HG02943 (cell line): ENCODE results near the gene CENPB.
"Not testable (repeated sequence)": the region's sequence is repeated elsewhere in the genome, so short reads cannot be mapped to it uniquely, and the experiment has no call there.

Experiments
- ATAC-seq: cut with Tn5 transposase; IDR thresholded peaks from one replicate; pipeline ENCODE4 v1.9.1; 2021; ENCODE audit warnings: mild to moderate bottlenecking, low read depth, moderate library complexity; ENCODE audit not compliant: unreplicated experiment

The CENPB gene

GRCh38 chr20:3794701-3795420, 8.3 kb upstream of the CENPB start:
- no peak for ATAC-seq

GRCh38 chr20:3794168-3794567, 7.6 kb upstream of the CENPB start:
- ATAC-seq, result not testable (repeated sequence)

GRCh38 chr20:3789201-3789600, 2.7 kb upstream of the CENPB start:
- ATAC-seq, result not testable (repeated sequence)

GRCh38 chr20:3788685-3789155, 2.2 kb upstream of the CENPB start:
- no peak for ATAC-seq

GRCh38 chr20:3787324-3788014, 929 bp upstream of the CENPB start:
- ATAC-seq, result no peak

- no peak for ATAC-seq
Measured at GRCh38 chr20:3786126-3786484, 435 bp downstream of the CENPB start.

- no peak for ATAC-seq
Measured at GRCh38 chr20:3785240-3786125, 1.1 kb downstream of the CENPB start.

GRCh38 chr20:3784863-3785239, 1.7 kb downstream of the CENPB start:
- ATAC-seq, result no peak

- no peak for ATAC-seq
Measured at GRCh38 chr20:3784216-3784853, 2.2 kb downstream of the CENPB start.

GRCh38 chr20:3783511-3784195, 2.9 kb downstream of the CENPB start:
- ATAC-seq, result no peak

GRCh38 chr20:3783068-3783489, 3.5 kb downstream of the CENPB start:
- ATAC-seq, result no peak

GRCh38 chr20:3782597-3782996, 3.9 kb downstream of the CENPB start:
- no peak for ATAC-seq

- ATAC-seq, result no peak
Measured at GRCh38 chr20:3781153-3781910, 5.2 kb downstream of the CENPB start, which contains the start of gene SPEF1. Gene SPEF1, minus strand, starts transcription at chr20:3781448. Its CDS starts 161 bp downstream, at chr20:3781287.

GRCh38 chr20:3778976-3779375, 7.6 kb downstream of the CENPB start:
- no peak for ATAC-seq

- no peak for ATAC-seq
Measured at GRCh38 chr20:3777716-3778629, 8.6 kb downstream of the CENPB start.

GRCh38 chr20:3777381-3777715, 9.2 kb downstream of the CENPB start:
- no peak for ATAC-seq

- ATAC-seq, result no peak
Measured at GRCh38 chr20:3775457-3776108, 11.0 kb downstream of the CENPB start.

GRCh38 chr20:3771552-3772058, 14.9 kb downstream of the CENPB start:
- no peak for ATAC-seq
